IPS-NIHi7 (cell line): ENCODE measurements around the gene UBE2L3.
"Not testable (repeated sequence)": the region's sequence is repeated elsewhere in the genome, so short reads cannot be mapped to it uniquely, and the experiment has no call there.

ENCODE experiments used
- DNase-seq: peaks from one replicate; pipeline ENCODE4 v3.0.0; 2012; ENCODE audit warnings: mixed read lengths; ENCODE audit errors: extremely low spot score

Gene UBE2L3

DNA sequence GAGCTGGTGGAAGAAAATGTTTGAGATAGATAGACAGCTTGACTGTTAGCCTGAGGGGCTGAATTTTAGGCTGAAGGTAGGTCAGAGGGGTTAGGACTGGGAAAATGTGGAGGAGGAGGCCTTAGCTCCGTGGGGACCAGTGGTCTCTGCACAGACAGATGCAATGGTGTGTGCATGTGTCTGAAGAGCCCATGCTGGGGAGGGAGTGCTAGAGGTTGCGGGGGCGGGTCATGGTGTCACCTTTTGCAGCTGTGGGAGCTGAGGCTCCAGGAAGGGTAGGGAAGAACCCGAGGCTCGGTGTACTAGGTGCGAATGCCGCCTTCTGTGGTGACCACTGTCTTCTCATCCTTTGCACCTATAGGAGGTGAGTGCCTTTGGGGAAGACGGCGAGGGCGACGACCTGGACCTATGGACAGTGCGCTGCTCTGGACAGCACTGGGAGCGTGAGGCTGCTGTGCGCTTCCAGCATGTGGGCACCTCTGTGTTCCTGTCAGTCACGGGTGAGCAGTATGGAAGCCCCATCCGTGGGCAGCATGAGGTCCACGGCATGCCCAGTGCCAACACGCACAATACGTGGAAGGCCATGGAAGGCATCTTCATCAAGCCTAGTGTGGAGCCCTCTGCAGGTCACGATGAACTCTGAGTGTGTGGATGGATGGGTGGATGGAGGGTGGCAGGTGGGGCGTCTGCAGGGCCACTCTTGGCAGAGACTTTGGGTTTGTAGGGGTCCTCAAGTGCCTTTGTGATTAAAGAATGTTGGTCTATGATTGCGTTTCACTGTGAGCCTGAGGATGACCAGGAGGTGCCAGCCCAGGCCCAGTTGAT, 76.2 kb downstream of the UBE2L3 start:
- DNase-seq: no peak

DNA sequence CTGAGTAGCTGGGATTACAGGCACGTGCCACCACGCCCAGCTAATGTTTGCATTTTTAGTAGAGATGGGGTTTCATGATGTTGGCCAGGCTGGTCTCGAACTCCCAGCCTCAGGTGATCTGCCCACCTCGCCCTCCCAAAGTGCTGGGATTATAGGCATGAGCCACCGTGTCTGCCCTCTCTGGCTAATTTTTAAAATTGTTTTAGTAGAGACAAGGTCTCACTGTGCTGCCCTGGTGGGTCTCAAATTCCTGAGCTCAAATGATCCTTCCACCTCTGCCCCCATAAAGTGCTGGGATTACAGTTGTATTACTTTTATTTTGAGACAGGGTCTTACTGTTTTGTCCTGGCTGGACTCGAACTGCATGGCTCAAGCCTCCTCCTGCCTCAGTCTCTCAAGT, 78.0 kb downstream of the UBE2L3 start:
- not testable (repeated sequence) for DNase-seq

DNA sequence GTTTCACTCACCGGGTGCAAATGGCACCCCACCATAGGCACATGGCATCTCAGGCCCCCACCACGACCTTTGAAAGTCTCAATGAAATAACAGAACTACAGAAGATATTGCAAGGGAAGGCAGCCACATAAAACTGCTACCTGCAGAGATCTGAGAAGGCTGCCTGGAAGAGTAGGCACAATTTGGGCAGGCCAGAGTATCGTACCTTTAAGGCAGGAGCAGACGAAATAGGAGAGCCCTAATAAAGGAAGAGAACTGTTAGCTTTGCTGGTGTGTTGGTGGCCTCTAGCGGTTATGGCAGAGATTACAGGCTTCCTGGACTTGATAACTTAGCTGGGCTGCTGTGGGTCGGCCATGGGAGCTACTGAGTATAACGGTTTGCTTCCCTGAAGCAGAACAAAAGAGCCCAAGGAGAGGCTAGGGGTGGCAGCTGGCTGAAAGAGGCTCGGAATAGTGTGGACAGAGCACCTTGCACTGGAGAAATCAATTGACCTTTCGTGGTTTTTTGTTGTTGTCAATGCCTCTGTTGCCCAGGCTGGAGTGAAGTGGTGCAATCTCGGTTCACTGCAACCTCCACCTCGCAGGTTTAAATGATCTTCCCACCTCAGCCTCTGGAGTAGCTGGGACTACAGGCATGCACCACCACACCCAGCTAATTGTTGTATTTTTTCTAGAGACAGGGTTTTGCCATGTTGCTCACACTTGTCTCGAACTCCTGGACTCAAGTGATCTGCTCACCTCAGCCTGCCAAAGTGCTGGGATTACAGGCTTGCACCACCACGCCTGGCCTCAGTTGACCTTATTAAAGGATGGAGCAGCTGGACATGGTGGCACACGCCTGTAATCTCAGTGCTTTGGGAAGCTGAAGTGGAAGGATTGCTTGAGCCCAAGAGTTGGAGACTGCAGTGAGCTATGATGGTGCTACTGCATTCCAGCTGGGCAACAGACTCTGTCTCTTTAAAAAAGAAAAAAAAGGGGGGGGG, 79.4 kb downstream of the UBE2L3 start:
- peak; percentile 72 for DNase-seq

DNA sequence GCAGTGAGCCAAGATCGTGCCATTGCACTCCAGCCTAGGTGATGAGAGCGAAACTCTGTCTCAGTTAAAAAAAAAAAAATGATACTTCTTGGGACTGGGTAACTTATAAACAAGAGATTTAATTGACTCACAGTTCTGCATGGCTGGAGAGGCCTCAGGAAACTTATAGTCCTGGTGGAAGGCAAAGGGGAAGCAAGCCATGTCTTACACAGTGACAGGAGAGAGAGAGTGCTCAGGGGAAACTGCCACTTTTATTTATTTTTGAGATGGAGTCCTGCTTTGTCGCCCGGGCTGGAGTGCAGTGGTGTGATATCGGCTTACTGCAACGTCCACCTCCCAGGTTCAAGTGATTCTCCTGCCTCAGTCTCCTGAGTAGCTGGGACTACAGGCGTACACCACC, 82.8 kb downstream of the UBE2L3 start:
- no peak for DNase-seq

DNA sequence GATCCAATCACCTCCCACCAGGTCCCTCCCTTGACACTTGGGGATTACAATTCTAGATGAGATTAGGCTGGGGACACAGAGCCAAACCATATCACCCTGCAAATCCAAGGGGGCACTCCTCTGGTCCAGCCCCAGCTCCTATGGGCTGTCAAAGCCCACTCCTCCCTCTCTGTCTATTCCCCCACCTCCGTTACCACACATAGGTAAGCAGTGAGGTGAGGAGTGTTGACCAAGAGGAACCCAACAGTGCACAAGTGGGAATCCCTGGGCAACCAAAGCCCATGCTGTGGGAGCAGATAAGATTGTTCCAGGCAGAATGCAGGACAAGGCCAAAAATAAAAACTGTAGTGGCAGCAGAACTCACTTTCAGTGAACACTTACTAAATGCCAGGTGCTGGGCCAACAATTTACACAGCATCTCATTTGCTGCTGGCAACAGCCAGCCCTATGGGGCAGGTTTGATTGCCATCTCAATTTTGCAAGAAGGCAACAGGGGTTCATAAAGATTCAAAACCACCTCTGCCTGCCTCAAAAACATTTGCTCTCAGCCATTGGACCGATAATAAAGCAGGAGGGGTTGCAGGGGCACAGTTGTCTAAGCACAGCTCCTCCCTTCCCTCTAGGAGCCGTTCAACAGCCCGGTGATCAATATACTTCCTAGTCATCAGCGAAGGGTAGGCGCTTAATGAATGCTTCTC, 83.5 kb downstream of the UBE2L3 start:
- no peak for DNase-seq

DNA sequence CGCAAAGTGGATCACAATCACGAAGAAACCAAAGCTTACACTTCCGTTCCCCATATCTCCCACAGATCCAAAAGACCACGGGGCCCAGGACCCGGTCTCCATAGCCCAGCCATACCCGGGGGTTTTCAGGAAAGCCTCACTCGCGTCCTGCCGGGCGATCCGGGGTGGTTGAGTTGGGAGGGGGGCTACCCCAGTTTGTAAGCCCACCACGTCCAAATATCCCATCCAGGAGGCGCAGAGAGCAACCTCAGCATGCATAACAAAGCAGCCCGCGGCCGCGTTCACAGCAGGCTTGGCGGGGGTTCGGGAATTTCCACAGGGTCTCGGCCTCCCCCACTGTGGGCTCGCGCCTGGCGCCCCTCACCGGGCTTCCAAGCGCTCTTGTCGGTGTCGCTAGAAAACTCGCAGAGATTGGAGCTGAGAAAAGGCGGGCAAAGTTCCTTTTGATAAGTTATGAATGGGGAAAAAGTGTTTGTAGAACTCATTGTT, 84.1 kb downstream of the UBE2L3 start:
- peak; percentile 35 for DNase-seq

DNA sequence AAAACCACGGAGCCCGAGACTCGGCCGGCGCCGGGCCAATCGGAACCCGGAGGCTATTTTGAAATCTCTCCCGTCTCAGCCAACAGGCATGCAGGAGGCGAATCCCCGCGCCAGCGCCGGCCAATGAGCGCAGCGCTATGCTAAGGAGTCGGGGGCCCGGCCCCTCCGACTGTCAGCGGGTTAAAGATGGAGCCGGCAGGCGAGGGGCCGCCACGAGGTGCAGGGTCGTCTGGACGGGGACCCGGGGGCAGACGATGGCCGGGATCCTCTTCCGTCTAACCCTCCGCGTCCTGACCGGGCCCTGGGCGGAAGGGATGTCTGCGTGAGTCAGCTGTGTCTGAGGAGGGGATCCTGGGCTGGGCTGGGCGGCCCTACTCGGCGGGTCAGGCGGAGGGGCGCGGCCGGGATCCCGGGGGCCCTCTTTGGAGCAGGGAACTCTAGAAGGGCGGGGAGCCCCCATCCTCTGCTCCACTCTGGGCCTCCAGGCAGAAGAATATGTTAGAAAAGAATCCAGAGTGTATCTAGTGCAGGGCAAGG, 84.6 kb downstream of the UBE2L3 start:
- peak; percentile 94 for DNase-seq

DNA sequence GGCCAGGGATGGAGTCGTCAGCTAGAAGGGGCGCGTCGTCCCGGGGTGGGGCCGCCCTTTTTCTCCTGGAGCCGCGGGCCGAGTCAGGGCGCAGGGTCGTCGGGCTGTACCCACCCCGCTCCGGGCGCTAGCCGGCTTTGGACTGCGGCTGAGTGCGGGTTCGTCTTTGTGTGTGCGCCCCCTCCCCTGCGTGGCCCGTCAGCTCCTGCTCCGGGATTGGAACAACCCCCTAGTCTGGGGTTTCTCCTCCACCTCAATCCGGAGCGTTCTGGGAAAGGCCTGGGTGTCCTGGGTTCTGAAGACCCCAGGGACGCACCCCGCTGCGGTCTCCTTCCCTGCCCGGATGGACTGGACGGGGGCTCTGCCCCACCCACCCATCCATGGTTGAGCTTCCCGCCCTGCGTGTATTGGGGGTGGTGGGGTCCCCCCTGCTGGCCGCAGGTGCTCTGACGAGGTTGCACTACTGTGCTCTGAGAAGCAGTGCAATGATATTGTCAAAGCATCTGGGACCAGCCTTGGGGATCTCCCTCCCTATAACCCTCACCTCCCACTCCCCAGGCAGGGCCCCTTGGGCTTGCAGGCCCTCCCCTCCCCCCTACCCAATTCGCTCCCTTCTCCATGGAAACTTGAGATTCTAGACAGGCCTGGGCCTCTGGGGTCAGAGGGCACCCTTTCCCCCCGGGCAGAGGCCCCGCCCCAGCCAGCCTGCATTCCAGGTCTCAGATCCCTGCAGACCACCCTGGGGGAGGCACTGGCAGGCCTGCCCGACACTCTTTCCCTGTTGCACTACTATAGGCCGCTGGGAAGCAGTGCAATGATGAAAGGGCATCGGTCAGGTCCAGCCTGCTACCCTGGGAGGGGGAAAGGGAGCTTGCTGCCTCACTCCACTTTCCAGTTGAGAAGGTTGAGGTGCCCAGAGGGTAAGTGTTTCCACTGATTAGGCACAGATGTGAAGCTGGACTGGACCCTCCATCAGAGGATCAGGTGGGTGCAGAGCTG, 85.3 kb downstream of the UBE2L3 start:
- DNase-seq: peak; percentile 70

DNA sequence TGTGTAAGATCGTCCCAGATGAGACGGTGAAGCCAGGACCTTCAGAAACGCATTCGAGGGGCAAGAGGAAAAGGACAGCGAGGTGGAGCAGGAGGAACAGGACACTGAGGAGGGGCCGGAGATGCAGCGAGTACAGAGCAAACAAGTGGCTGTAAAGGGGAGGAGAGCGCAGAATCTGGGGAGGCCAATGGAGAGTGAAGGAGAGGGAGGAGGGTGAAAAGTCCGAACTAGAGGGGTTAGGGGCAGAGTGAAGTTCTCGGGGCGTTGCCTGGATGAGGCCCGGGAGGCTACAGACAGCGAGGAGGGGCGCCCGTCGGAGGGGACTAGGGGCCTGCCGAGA, 89.5 kb downstream of the UBE2L3 start:
- no peak for DNase-seq

DNA sequence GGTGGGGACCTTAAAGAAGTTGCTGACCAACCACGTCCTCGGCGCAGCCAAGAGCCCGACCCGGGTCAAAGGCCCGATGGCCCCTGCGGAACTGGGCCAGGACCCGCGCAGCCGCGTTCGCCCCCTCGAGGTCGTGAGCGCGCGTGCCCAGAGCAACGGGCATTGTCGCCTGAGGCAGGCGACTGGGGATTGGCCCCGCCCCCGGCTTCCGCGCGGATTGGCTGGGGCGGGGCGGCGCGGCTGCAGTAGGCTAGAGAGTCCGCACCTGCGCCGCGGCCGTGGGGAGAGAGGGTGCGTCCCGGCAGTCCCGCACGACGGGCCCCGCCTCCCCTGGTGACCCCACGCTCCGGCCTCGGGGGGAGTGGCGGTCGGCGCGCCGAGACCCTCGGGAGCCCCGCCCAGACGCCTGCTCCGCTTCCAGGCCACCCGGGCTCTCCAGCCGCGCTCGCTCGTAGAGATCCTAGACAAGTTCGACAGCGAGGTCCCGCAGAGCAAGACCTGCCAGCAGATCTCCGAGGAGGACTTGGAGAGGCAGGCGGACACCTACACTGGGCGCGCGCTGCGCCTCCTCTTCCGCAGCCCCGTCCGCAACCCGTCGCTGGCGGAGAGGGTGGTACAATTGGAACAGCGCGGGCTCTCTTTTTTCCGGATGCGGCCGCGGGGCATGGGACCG, 90.0 kb downstream of the UBE2L3 start:
- peak; percentile 88 for DNase-seq

DNA sequence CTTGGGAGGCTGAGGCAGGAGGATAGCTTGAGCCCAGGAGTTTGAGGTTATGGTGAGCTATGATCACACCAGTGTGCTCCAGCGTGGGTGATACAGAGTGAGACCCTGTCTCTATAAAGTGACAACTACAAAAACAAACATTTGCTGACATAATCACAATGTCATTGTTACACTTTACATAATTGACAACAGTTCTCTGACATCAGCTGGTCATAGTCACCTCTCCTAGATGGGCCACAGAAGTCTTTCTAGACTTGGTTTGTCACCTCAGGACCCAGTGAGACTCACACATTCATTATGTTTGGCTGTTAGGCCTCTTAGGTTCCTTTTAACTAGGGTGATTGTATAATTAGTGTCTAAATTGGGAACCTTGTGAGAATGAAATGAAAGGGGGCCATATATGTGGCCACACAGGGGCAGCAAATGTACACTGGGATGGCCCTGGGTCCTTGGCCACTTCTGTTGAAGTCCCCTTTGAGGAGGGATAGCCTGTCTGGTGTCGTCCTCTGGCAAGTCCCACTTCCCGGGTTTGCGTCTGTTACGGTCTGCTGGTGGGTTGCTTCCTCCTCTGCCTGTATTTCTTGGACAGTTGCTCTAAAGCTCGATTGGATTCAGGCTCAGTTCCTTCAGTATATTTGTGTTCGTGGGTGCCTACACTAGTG, 92.5 kb downstream of the UBE2L3 start:
- no peak for DNase-seq

DNA sequence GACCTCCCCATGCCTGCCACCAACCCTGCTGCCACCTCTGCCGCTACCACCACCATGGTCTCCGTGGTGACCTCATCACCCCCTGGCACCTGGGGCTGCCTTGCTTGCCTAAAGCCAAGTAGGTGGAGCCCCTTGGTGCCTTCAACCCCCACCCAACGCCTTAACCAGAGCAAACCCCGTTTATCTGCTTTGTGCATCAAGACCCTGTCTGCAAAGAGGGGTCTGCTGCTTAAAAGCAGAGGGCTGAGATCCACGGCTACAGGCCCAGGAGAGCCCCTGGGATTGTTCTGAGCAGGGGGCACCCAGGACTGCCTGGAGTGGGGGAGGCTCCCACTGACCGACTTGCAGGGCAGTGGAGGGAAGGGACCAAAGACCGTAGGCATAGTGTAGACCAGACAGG, 93.4 kb downstream of the UBE2L3 start:
- no peak for DNase-seq

DNA sequence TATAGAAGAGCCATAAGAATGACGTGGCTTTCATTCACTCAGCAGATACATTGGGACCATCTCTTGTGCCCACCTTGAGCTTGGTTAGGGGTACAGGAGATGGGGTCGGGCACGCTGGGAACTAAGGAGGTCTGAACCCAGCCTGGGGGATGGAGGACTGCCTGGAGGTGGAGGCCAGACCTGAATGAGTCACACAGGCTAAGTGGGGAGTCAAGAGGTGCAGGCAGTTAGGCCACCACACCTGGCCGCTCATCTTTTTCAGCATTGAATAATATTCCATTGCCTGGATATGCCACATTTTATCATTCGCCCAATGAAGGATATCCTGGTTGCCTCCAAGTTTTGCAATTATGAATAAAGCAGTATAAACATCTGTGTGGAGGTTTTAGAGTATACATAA, 94.5 kb downstream of the UBE2L3 start:
- DNase-seq: no peak

DNA sequence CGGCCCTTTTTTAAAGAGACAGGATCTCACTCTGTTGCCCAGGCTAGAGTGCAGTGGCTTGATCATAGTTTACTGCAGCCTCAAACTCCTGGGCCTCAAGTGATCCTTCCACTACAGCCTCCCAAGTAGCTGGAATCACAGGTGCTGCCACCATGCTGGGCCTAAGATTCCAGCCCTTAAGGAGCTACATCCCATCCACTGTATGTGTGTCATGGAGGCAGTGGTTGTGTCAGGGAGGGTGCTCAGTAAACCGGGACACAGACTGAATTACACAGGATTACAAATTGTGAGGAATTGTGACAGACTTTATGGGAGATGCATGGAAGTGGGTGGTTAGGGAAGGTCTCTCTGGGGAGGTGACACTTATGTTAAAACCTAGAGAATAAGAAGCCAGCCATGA, 96.2 kb downstream of the UBE2L3 start:
- DNase-seq: no peak

DNA sequence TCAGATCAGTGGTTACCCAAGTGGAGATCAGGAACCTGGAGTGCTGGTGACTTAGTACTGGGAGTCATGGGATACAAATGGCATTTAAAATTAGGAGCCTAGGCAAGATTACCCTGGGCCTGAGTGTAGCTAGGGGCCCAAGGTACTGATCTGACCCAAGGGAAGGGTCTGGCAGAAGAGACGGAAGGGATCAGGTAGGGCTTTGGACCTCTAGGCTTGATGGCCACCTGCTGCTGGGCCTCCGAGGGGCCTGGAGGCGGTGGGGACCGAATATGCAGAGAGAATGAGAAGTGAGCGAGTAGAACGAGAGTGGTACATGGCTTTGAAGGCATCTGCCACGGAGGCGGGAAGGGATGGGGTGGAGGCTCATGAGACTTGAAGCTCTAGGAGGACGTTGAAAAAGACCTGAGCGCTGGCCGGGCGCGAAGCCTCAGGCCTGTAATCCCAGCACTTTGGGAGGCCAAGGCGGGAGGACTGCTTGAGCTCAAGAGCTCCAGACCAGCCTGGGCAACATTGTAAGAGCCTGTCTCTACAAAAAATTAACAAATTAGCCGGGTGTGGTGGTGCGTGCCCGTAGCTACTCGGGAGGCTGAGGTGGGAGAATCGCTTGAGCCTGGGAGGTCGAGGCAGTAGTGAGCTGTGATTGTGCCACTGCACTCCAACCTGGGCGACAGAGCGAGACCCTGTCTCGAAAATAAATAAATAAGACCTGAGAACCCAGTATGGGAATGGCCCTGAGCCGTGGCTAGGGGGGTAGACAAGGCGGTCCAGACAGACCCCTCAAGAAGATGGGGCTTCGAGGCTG, 97.7 kb downstream of the UBE2L3 start:
- DNase-seq: no peak

DNA sequence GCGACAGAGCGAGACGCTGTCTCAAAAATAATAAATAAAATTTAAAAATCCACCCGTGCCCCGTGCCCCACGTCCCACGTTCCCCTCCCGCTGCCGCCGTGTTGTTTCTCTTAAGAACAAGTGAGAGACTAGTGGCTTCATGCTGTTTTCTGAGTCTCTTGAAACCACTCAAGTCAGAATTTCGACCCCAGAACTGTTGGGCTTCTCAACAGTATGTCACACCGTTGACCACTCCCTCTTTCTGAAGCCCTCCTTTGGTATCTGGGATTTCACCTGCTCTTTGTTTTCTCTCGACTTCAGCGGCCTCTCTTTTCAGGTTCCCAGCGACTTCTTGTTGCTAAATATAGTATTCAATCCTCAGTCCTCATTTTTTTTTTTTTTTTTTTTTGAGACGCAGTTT, 99.3 kb downstream of the UBE2L3 start:
- no peak for DNase-seq

DNA sequence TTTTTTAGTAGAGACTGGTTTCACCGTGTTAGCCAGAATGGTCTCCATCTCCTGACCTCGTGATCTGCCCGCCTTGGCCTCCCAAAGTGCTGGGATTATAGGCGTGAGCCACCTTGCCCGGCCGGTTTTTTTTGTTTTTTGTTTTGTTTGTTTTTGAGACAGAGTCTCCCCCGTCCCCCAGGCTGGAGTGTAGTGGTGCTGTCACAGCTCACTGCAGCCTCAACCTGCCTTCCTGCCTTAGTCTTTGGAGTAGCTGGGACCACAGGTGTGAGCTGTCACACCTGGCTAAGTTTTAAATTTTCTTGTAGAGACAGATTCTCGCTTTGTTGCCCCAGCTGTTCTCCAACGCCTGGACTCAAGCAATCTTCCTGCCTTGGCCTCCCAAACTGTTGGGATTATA, 101.5 kb downstream of the UBE2L3 start:
- DNase-seq: no peak

DNA sequence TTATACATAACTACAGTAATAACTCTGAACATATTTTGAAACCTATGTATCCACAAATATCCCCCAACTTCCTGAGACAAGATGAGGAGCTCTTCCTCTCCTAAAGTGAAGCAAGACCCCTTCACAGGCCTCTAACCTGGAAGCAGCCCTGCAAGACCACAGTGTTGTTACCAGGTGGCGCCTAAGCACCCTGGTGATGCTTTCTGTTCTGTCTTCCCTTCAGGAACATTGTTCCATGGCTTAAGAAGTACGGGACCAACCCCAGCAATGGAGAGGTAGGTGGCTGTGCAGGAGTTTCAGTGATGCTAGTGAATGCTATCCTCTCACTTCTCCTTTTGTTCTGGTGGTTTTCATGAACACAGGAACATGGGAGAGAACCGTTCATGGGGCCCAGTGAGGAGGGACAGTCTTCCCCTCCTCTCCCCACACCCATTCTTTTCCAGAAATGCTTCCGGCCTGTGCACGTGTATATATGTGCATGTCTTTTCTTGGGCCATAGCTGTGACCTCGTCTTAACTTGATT, 104.7 kb downstream of the UBE2L3 start:
- no peak for DNase-seq
